Measurements from ENCODE around the gene BMAL1.

BMAL1 gene

DNA sequence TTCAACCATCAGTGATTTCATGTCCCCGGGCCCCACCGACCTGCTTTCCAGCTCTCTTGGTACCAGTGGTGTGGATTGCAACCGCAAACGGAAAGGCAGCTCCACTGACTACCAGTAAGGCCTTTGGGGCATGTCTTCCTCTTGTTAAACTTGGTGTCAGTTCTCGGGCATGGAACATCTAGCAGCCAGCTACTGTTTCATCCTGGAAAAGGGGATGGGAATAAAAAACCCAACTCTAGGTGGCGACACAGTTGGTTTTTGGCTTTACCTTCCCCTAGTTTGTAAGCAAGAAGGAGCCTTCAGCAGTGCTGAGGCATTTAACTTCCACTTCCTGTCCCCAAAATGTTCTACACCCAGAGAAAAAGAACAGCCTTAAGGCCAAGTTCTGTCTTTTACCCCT, 76.7 kb downstream of the BMAL1 start:
- TF ChIP-seq, protein P1, sequence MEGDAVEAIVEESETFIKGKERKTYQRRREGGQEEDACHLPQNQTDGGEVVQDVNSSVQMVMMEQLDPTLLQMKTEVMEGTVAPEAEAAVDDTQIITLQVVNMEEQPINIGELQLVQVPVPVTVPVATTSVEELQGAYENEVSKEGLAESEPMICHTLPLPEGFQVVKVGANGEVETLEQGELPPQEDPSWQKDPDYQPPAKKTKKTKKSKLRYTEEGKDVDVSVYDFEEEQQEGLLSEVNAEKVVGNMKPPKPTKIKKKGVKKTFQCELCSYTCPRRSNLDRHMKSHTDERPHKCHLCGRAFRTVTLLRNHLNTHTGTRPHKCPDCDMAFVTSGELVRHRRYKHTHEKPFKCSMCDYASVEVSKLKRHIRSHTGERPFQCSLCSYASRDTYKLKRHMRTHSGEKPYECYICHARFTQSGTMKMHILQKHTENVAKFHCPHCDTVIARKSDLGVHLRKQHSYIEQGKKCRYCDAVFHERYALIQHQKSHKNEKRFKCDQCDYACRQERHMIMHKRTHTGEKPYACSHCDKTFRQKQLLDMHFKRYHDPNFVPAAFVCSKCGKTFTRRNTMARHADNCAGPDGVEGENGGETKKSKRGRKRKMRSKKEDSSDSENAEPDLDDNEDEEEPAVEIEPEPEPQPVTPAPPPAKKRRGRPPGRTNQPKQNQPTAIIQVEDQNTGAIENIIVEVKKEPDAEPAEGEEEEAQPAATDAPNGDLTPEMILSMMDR (IDR thresholded peaks at IDR 0.05; ENCODE audit: low read length, missing control alignments) = peak; percentile 52
- DNase-seq (ENCODE audit: low read depth) = peak; percentile 56
- H3K4me3 ChIP-seq (replicated peaks; ENCODE audit: low read depth, low read length) = no peak overlapping the region

DNA sequence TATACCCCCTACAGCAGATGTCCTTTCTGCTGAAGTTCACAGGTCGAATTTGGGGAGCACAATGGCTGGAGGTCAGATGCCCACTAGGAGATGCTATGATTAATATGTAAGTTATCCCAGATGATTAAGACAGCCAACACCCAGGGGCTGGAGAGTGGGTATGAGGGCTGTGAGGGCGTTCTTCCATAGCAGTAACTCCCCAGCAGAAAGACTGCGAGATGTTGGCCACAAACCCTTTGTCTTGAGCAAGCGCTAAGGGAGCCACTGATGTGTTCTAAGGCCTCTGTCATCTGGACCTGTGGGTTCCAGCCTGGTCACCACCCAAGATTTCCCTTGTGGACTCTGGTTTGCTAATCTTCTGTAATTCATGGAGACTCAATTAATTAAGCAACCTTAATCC, 77.6 kb downstream of the BMAL1 start:
- no peak for DNase-seq (ENCODE audit: low read depth)
- no peak overlapping the region for H3K4me3 ChIP-seq (replicated peaks; ENCODE audit: low read depth, low read length)
- TF ChIP-seq, protein P1 (IDR thresholded peaks at IDR 0.05; ENCODE audit: low read length, missing control alignments) = no peak

DNA sequence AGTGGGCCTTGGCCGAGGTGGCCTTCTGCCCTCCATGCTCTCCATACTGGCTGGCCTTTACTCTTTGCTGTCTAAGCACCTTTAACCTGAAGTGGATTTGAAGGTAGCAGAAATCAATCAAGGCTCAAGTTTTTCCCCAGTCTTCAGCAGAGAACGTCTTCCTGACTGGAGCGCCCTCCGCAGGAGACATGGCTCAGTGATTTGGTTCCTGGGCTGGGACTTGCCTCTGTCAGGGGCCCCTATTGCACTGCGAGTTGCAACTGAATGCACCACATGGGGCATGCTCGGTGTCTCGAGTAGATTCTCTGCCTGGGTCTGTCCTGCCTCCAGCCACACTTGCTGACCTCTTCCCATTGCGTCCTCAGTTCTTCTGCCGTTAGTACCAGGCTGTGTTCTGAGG, 79.6 kb downstream of the BMAL1 start:
- no peak overlapping the region for H3K4me3 ChIP-seq (replicated peaks; ENCODE audit: low read depth, low read length)
- DNase-seq (ENCODE audit: low read depth) = no peak
- TF ChIP-seq, protein P1 (IDR thresholded peaks at IDR 0.05; ENCODE audit: low read length, missing control alignments) = no peak

DNA sequence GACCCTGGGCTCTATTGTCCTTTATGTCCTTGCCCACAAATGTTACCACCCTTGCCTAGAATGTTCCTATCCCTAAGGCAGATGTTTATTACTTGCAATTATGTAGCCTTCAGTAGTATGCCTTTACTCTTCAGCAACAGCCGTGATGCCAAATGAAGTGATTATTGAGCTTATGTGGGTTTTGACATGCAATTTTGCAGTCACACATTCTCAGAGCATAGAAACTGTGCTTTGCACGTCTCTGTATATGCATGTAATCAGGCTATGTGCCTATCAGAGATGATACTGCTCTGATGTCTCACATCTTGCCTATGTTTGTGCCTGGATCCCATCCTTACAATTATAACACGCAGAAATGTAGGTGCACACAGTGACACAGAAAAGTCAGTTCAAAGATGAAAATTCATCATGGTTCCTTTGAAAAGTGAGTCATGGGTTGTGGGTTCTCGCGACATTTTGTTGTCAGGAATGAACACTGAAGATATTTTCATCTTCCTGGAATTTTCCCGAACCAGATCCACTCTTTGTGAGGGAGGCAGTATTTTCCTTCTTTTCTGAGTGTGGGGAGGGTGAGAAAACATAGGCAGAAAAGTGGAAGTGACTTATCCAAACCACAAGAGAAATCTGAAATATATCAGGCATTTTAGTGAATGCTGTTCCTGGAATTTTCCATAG, 81.1 kb downstream of the BMAL1 start:
- TF ChIP-seq, protein P1 (IDR thresholded peaks at IDR 0.05; ENCODE audit: low read length, missing control alignments) = no peak
- no peak overlapping the region for H3K4me3 ChIP-seq (replicated peaks; ENCODE audit: low read depth, low read length)
- no peak for DNase-seq (ENCODE audit: low read depth)

DNA sequence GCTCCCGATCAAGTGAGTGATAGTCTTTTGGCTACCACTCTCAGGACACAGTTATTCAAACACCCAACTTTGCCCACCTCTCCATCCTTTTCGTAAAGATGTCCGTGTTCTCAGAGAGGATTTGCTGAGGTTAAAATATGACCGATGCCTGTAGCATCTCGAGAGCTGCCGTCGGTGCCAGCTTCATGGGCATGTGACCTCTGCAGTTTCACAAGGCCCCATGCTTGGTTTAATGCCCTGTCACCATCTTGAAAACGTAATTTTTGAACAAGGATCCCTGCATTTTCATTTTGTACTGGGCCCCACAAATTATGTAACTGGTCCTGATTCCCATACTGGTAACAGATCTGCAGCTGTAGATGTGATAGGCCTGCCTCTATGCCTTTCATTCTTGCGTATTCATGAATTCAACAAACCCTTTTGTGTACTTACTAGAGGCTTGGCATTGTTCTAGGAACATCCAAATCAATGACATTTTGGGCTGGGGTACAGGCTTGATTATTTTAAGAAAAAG, 85.1 kb downstream of the BMAL1 start:
- H3K4me3 ChIP-seq (replicated peaks; ENCODE audit: low read depth, low read length) = no peak overlapping the region
- DNase-seq (ENCODE audit: low read depth) = no peak
- TF ChIP-seq, protein P1 (IDR thresholded peaks at IDR 0.05; ENCODE audit: low read length, missing control alignments) = no peak

DNA sequence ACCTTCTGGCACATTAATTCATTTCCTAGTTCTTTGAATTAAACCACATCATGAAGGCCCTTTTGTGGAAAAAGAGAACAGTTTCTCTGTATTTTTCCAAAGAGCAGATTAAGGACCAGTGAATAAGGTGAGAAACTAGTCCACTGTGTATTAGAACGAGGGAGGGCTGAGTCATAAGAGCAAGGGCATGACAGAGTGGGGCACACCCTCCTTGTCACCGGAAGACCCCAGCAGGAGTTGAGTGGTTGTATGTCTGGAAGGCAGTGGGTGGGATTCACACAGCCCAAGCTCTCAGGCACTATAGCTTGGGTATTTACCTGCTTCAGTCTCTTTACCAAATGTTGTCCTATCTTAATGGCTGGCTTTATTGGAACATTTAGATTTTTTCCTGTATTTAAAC, 86.8 kb downstream of the BMAL1 start:
- no peak overlapping the region for H3K4me3 ChIP-seq (replicated peaks; ENCODE audit: low read depth, low read length)
- TF ChIP-seq, protein P1 (IDR thresholded peaks at IDR 0.05; ENCODE audit: low read length, missing control alignments) = no peak
- DNase-seq (ENCODE audit: low read depth) = no peak
